Measurements from ENCODE around the gene ZC3H10.
"Not testable (repeated sequence)": the region's sequence is repeated elsewhere in the genome, so short reads cannot be mapped to it uniquely, and the experiment has no call there.

ZC3H10 gene

GRCh38 chr12:56103066-56103711 is 14.9 kb upstream of the ZC3H10 start:
- no peak for DNase-seq

- DNase-seq: no peak
These were observed 14.3 kb upstream of the ZC3H10 start for GRCh38 chr12:56103823-56104108.

- peak; percentile 100 for DNase-seq
These were observed 13.8 kb upstream of the ZC3H10 start, which contains the start of gene PA2G4 for GRCh38 chr12:56104109-56104814. Gene PA2G4 (plus strand): TSS chr12:56104559. CDS start chr12:56104738, 179 bp downstream.

GRCh38 chr12:56104815-56105608 is 13.1 kb upstream of the ZC3H10 start:
- no peak for DNase-seq

GRCh38 chr12:56105609-56105902 is 12.5 kb upstream of the ZC3H10 start:
- no peak for DNase-seq

GRCh38 chr12:56107242-56107641 is 10.8 kb upstream of the ZC3H10 start:
- no peak for DNase-seq

GRCh38 chr12:56110571-56110970 is 7.5 kb upstream of the ZC3H10 start:
- DNase-seq: no peak

- DNase-seq: no peak
These were observed 4.0 kb upstream of the ZC3H10 start for GRCh38 chr12:56114084-56114483.

GRCh38 chr12:56115329-56115728 is 2.7 kb upstream of the ZC3H10 start:
- peak; percentile 39 for DNase-seq

GRCh38 chr12:56116267-56117081 is 1.6 kb upstream of the ZC3H10 start, which contains the start of gene RPL41:
Gene RPL41 (plus strand): TSS chr12:56116633.
- DNase-seq: peak; percentile 89

GRCh38 chr12:56117082-56117706 is 872 bp upstream of the ZC3H10 start:
- DNase-seq: not testable (repeated sequence)

- no peak for DNase-seq
These were observed 757 bp downstream of the ZC3H10 start for GRCh38 chr12:56118688-56119357.

GRCh38 chr12:56119361-56119796 is 1.3 kb downstream of the ZC3H10 start:
- peak; percentile 89 for DNase-seq

- peak; percentile 50 for DNase-seq
These were observed 2.2 kb downstream of the ZC3H10 start for GRCh38 chr12:56120158-56120846.

GRCh38 chr12:56121204-56121870 is 3.3 kb downstream of the ZC3H10 start:
- no peak for DNase-seq

GRCh38 chr12:56122637-56123036 is 4.6 kb downstream of the ZC3H10 start:
- no peak for DNase-seq

GRCh38 chr12:56124133-56124532 is 6.1 kb downstream of the ZC3H10 start:
- no peak for DNase-seq

- no peak for DNase-seq
These were observed 8.7 kb downstream of the ZC3H10 start for GRCh38 chr12:56126732-56127239.

GRCh38 chr12:56127485-56127887 is 9.4 kb downstream of the ZC3H10 start:
- DNase-seq: no peak

GRCh38 chr12:56127888-56128669 is 10.0 kb downstream of the ZC3H10 start, which contains the start of gene ESYT1:
Gene ESYT1 (plus strand): TSS chr12:56128267. CDS start chr12:56128320, 53 bp downstream.
- peak; percentile 100 for DNase-seq

Data from NCI-H226 (cell line).